ENCODE data around the gene LEF1. TPM values are rescaled to one million over a fixed set of nuclear protein-coding genes. Genes with fewer than 3 reads are reported as not detected.

Gene LEF1
- total RNA-seq, 3 donors from 2014 or later = 2.6 to 7.6 (median 7.2) TPM

DNA sequence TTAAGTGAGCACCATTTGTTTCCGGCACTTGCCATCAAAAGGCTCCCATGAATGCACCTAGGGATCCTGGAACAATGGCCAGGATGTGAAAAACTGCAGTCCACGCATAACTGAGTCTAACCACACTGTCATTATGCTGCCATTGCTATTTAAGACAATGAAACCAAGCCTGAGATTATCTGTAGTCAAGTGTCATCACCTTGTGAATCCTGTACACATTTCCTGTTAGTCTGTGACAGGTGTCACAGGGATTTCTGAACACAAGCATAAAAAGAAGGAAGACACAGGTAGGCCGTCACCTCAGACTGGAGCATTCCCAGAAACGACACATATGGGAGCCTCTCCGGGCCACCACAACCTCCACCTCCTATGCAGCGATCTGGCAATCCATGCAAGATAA is 112.3 kb downstream of the LEF1 start:
- no peaks in the 10 kb centered on the region for H3K36me3 ChIP-seq
- H3K4me1 ChIP-seq = no peaks in the 10 kb centered on the region
- TF ChIP-seq POLR2AphosphoS5 (IDR thresholded peaks at IDR 0.05) = no peak
- H3K9me3 ChIP-seq = no peaks in the 10 kb centered on the region
- H3K4me3 ChIP-seq = no peak overlapping the region
- no peaks in the 10 kb centered on the region for H3K27me3 ChIP-seq
- H3K27ac ChIP-seq = no peak overlapping the region
- DNase-seq (ENCODE audit: low spot score in 2 of 2) = no peak
- intact Hi-C loops (cut with DNase I; ENCODE audit: low total_unique reads) = no loop called here

DNA sequence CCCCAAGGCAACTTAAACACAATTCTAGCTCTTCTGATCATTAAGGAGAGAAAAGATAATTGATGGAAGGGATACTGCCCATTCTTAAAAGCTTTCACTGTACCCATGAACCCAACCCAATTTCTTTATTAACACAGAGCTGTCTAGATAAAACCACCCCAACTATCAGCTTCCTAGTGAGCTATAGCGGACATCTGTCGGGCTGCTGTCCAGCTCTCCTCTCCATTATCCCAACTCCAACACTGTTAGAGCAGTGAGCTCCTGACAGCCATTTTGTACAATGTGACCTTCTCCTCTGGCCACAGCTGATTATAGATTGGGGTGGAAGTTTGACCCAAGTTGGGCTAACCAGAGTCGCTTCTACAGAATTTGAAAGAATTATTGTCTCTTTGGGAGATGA is 112.9 kb downstream of the LEF1 start:
- Histone ChIP-seq H3K4me3 (no peak overlapping the region), H3K9me3 (no peaks in the 10 kb centered on the region), H3K36me3 (no peaks in the 10 kb centered on the region), H3K4me1 (no peaks in the 10 kb centered on the region), H3K27me3 (no peaks in the 10 kb centered on the region), H3K27ac (no peak overlapping the region)
- intact Hi-C loops (cut with DNase I; ENCODE audit: low total_unique reads) = no loop called here
- TF ChIP-seq CTCF (IDR thresholded peaks at IDR 0.05) (no peak), POLR2AphosphoS5 (IDR thresholded peaks at IDR 0.05) (no peak), POLR2A (IDR thresholded peaks at IDR 0.05) (no peak)
- DNase-seq (ENCODE audit: low spot score in 2 of 2) = no peak

DNA sequence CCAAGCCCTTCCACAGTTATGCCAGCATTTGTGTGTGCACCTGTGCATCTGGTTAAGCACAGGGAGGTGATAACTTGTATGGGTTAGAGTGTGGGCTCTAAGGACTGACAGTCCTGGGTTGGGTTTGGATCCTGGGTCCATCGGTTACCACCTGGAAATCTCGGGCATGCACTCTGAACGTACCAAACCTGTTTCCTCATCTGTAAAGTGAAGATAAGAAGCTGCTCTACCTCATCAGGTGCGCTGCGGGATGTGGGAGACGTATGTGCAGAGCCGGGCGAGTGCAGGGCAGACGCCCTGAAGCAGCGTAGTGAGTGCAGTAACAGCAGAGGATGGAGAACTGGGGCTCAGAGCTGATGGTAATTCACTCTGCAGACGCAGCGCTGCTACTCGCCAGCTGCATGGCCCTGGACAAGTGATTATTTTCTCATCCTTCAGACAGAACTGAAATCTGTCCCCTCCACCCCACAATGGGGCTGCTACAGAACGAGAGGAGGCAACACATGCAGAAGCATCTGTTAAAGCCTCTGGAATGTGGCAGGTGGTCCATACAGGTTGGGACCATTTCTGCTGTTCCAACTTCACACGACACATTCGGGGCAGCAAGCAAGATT is 114.6 kb downstream of the LEF1 start:
- Histone ChIP-seq H3K27me3 (no peaks in the 10 kb centered on the region), H3K4me1 (no peaks in the 10 kb centered on the region), H3K27ac (no peak overlapping the region), H3K36me3 (no peaks in the 10 kb centered on the region), H3K9me3 (no peaks in the 10 kb centered on the region), H3K4me3 (no peak overlapping the region)
- TF ChIP-seq POLR2AphosphoS5 (IDR thresholded peaks at IDR 0.05) = no peak
- no peak for TF ChIP-seq CTCF (IDR thresholded peaks at IDR 0.05)
- no peak for TF ChIP-seq POLR2A (IDR thresholded peaks at IDR 0.05)
- intact Hi-C loops (cut with DNase I; ENCODE audit: low total_unique reads) = no loop called here
- DNase-seq (ENCODE audit: low spot score in 2 of 2) = no peak

- DNase-seq (ENCODE audit: low spot score in 2 of 2) = no peak
- H3K27ac ChIP-seq = no peak overlapping the region
- no peaks in the 10 kb centered on the region for H3K9me3 ChIP-seq
- H3K36me3 ChIP-seq = no peaks in the 10 kb centered on the region
- TF ChIP-seq POLR2A (IDR thresholded peaks at IDR 0.05) (no peak), CTCF (IDR thresholded peaks at IDR 0.05) (no peak), POLR2AphosphoS5 (IDR thresholded peaks at IDR 0.05) (no peak)
- no peaks in the 10 kb centered on the region for H3K4me1 ChIP-seq
- H3K27me3 ChIP-seq = no peaks in the 10 kb centered on the region
- intact Hi-C loops (cut with DNase I; ENCODE audit: low total_unique reads) = no loop called here
- no peak overlapping the region for H3K4me3 ChIP-seq
These were observed 115.5 kb downstream of the LEF1 start for GRCh38 chr4:108053251-108053711.

DNA sequence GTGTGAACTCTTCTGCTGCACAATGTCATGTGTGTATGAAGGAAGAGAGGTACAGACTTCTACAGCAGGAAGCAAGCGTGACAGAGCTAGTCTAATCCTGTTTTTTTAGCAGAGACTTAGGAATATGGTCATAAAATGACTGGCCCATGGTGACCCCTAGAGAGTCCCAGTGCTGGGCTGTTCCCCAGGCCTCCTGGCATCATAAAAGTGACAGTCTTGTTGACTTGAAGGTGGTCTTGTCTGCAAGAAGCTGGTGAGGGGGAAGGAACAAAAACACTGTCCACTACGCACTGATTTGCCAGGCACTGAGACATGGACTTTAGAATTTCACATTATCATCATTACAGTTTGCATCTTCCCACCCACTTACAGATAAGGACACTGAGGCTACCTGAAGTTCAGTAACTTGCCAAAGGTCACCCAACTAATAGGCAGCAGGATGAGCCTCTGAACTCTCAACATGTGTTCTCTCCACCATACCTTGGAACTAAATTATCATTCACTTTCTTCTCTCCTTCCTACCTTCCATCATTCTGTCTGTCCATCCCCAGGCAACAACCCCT is 116.1 kb downstream of the LEF1 start:
- no peak overlapping the region for H3K27ac ChIP-seq

More for the DNA sequence above, 116.1 kb downstream of the LEF1 start:
- no peak for DNase-seq (ENCODE audit: low spot score in 2 of 2)
- Histone ChIP-seq H3K9me3 (no peaks in the 10 kb centered on the region), H3K4me3 (no peak overlapping the region), H3K27me3 (no peaks in the 10 kb centered on the region), H3K36me3 (no peaks in the 10 kb centered on the region), H3K4me1 (no peaks in the 10 kb centered on the region)
- intact Hi-C loops (cut with DNase I; ENCODE audit: low total_unique reads) = no loop called here
- TF ChIP-seq POLR2A (IDR thresholded peaks at IDR 0.05) (no peak), CTCF (IDR thresholded peaks at IDR 0.05) (no peak), POLR2AphosphoS5 (IDR thresholded peaks at IDR 0.05) (no peak)
